Measurements from ENCODE around the gene UMODL1.

Gene UMODL1

DNA sequence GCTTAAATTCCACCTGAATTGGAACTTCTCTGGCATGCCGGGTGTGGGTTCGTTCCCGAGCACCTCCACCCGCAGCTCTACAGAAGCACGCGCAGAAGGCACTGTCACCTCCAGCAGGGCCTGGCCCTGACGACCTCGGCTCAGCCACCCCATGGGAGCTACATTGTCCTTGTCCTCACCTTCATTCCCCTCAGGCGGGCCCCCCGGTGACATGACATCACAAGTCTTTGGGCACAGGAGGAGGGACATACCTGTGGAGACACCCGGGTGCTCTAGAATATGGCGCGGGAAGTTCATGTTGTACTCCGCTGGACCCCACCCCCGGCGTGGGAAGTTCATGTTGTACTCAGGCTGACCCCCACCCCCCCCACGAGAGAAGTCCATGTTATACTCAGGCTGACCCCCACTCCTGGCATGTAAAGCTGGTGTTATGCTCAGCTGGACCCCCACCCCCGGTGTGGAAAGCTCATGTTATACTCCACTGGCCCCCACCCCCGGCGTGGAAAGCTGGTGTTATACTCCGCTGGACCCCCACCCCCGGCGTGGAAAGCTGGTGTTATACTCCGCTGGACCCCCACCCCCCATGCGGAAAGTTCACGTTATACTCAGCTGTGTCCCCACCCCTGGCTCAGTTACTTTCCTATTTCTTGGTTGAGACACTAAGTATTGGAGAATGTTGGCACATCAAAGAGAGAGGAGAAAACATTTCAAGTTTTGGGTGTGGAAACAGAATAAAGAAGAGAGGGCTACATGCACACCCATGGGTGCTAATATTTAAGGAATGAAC is 37.6 kb downstream of the UMODL1 start:
- Histone ChIP-seq H3K9me3 (ENCODE audit: low read depth, low read length) (no peaks in the 10 kb centered on the region), H3K9ac (ENCODE audit: insufficient read length) (no peak overlapping the region), H3K27ac (no peak overlapping the region), H3K4me3 (no peak overlapping the region), H3K36me3 (ENCODE audit: insufficient read depth, low read length) (no peaks in the 10 kb centered on the region)
- DNase-seq (ENCODE audit: low read depth, low spot score) = no peak
- TF ChIP-seq FOXP2 (optimal IDR thresholded peaks at IDR 0.05; ENCODE audit: control extremely low read depth, extremely low read length, insufficient read depth) (no peak), EZH2 (IDR thresholded peaks at IDR 0.05) (no peak), POLR2AphosphoS5 (IDR thresholded peaks at IDR 0.05; ENCODE audit: borderline replicate concordance, low read depth, low read length) (no peak)

DNA sequence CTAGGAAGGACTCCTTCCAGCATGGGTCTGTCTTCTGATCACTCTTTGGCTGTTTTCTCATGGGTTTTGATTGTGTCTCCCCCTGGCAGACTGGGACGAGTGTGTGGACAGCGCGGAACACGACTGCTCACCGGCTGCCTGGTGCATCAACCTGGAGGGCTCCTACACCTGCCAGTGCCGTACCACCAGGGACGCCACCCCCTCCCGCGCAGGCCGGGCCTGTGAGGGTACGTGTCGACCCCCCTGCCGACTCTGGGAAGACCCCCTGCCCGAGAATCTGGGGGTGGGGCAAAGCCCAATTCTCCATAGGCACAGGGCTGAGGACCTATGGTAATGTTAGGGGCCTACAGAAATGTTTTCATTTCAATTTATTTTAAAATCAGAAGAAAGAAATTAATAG is 38.4 kb downstream of the UMODL1 start:
- TF ChIP-seq FOXP2 (optimal IDR thresholded peaks at IDR 0.05; ENCODE audit: control extremely low read depth, extremely low read length, insufficient read depth) (no peak), POLR2AphosphoS5 (IDR thresholded peaks at IDR 0.05; ENCODE audit: borderline replicate concordance, low read depth, low read length) (no peak)
- Histone ChIP-seq H3K4me3 (no peak overlapping the region), H3K9me3 (ENCODE audit: low read depth, low read length) (no peaks in the 10 kb centered on the region), H3K36me3 (ENCODE audit: insufficient read depth, low read length) (no peaks in the 10 kb centered on the region), H3K27ac (no peak overlapping the region), H3K9ac (ENCODE audit: insufficient read length) (no peak overlapping the region)
- no peak for DNase-seq (ENCODE audit: low read depth, low spot score)

DNA sequence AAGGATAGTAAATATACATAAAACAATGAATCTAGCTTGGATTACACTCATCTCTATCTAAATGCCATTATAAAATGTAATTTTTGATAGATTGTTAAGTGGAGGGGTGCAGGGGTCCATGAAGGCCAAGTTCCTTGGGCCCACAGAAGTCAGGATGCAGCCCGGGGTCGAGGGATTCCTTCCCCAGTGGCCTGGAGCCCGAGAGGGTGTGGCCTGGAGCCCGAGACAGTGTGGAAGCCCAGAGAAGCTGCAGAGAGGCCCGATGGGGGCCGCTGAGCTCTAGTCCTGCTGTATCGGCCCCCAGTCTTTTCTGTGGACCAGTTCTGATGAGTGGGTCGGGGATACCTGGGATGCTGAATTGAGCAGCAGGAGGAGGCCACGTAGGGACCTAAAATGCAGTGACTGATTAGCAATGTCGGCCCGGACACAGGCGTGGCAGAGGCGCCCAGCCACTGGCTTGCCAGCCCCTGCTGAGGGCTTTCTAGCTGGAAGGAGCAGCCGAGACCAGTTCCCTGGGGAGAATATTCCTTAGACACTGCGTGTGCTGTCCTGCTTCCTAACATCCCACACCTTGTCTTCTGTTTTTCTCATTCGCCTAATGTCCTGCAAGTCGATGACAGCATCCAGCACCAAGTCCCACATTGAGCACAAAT is 38.9 kb downstream of the UMODL1 start:
- H3K9me3 ChIP-seq (ENCODE audit: low read depth, low read length) = no peaks in the 10 kb centered on the region
- H3K36me3 ChIP-seq (ENCODE audit: insufficient read depth, low read length) = no peaks in the 10 kb centered on the region
- TF ChIP-seq FOXP2 (optimal IDR thresholded peaks at IDR 0.05; ENCODE audit: control extremely low read depth, extremely low read length, insufficient read depth) = no peak
- no peak for TF ChIP-seq EZH2 (IDR thresholded peaks at IDR 0.05)
- TF ChIP-seq POLR2AphosphoS5 (IDR thresholded peaks at IDR 0.05; ENCODE audit: borderline replicate concordance, low read depth, low read length) = no peak
- H3K4me3 ChIP-seq = no peak overlapping the region
- DNase-seq (ENCODE audit: low read depth, low spot score) = no peak
- H3K9ac ChIP-seq (ENCODE audit: insufficient read length) = no peak overlapping the region
- no peak overlapping the region for H3K27ac ChIP-seq

DNA sequence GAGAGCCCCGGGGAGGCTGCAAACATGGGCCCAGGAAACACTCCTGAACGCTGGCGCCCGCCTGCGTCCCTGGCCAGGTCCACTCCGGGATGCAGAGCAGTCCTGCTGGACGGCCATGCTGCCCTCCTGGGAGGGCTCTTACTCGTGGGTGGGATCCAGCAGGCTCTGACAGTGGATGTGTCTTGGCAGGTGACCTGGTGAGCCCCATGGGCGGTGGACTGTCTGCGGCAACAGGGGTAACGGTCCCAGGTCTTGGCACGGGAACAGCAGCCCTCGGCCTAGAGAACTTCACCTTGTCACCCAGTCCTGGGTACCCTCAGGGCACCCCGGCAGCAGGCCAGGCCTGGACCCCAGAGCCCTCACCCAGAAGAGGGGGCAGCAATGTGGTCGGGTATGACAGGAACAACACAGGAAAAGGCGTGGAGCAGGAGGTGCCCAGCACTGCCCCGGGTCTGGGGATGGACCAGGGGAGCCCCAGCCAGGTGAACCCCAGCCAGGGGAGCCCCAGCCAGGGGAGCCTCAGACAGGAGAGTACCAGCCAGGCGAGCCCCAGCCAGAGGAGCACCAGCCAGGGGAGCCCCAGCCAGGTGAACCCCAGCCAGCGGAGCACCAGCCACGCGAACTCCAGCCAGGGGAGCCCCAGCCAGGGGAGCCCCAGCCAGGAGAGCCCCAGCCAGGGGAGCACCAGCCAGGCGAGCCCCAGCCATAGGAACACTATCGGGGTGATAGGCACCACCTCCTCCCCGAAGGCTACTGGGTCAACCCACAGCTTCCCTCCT is 39.8 kb downstream of the UMODL1 start:
- Histone ChIP-seq H3K9ac (ENCODE audit: insufficient read length) (no peak overlapping the region), H3K36me3 (ENCODE audit: insufficient read depth, low read length) (no peaks in the 10 kb centered on the region), H3K9me3 (ENCODE audit: low read depth, low read length) (no peaks in the 10 kb centered on the region), H3K27ac (no peak overlapping the region), H3K4me3 (no peak overlapping the region)
- no peak for DNase-seq (ENCODE audit: low read depth, low spot score)
- TF ChIP-seq EZH2 (IDR thresholded peaks at IDR 0.05) = no peak
- no peak for TF ChIP-seq FOXP2 (optimal IDR thresholded peaks at IDR 0.05; ENCODE audit: control extremely low read depth, extremely low read length, insufficient read depth)
- no peak for TF ChIP-seq POLR2AphosphoS5 (IDR thresholded peaks at IDR 0.05; ENCODE audit: borderline replicate concordance, low read depth, low read length)

DNA sequence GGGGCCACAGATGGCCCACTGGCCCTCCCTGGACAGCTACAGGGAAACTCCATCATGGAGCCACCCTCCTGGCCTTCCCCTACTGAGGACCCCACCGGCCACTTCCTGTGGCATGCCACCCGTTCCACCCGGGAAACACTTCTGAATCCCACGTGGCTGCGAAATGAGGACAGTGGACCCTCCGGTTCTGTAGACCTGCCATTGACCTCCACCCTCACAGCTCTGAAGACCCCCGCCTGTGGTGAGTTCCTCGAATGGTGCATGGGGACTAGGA is 40.3 kb downstream of the UMODL1 start:
- H3K27ac ChIP-seq = no peak overlapping the region
- H3K36me3 ChIP-seq (ENCODE audit: insufficient read depth, low read length) = no peaks in the 10 kb centered on the region
- TF ChIP-seq EZH2 (IDR thresholded peaks at IDR 0.05) (no peak), FOXP2 (optimal IDR thresholded peaks at IDR 0.05; ENCODE audit: control extremely low read depth, extremely low read length, insufficient read depth) (no peak), POLR2AphosphoS5 (IDR thresholded peaks at IDR 0.05; ENCODE audit: borderline replicate concordance, low read depth, low read length) (no peak)
- no peaks in the 10 kb centered on the region for H3K9me3 ChIP-seq (ENCODE audit: low read depth, low read length)
- DNase-seq (ENCODE audit: low read depth, low spot score) = no peak
- no peak overlapping the region for H3K4me3 ChIP-seq
- no peak overlapping the region for H3K9ac ChIP-seq (ENCODE audit: insufficient read length)

DNA sequence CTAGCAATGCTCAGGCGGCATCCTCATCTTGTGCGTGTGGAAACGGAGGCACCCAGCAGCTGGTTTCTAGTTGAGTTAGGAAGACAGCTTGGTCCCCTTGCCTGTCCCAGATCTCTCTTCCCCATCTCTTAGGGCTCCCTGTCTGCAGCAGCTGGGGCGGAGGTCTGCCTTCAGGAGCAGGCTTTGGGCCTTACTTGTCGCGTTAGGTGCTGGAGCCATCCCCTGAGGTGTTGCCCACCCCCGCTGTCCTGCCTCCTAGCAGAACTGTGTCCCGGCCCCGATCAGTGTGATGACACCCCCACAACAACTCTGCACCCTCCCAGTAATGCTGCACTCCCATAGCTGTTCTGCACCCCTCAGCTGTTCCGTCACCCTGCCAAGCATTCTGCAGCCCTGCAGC is 40.7 kb downstream of the UMODL1 start:
- Histone ChIP-seq H3K9ac (ENCODE audit: insufficient read length) (no peak overlapping the region), H3K27ac (no peak overlapping the region), H3K9me3 (ENCODE audit: low read depth, low read length) (no peaks in the 10 kb centered on the region), H3K4me3 (no peak overlapping the region), H3K36me3 (ENCODE audit: insufficient read depth, low read length) (no peaks in the 10 kb centered on the region)
- no peak for TF ChIP-seq FOXP2 (optimal IDR thresholded peaks at IDR 0.05; ENCODE audit: control extremely low read depth, extremely low read length, insufficient read depth)
- TF ChIP-seq POLR2AphosphoS5 (IDR thresholded peaks at IDR 0.05; ENCODE audit: borderline replicate concordance, low read depth, low read length) = no peak
- TF ChIP-seq EZH2 (IDR thresholded peaks at IDR 0.05) = no peak
- no peak for DNase-seq (ENCODE audit: low read depth, low spot score)

DNA sequence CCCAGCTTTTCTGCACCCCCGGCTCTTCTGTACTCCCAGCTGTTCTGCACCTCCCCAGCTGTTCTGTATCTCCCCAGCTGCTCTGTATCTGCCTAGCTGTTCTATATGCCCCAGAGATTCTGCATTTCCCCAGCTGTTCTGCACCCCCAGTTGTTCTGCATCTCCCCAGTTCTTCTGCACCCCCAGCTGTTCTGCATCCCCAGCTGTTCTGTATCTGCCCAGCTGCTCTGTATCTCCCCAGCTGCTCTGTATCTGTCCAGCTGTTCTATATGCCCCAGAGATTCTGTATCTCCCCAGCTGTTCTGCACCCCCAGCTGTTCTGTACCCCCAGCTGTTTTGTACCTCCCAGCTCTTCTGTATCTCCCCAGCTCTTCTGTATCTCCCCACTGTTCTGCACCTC is 41.1 kb downstream of the UMODL1 start:
- no peak overlapping the region for H3K4me3 ChIP-seq
- no peak for TF ChIP-seq FOXP2 (optimal IDR thresholded peaks at IDR 0.05; ENCODE audit: control extremely low read depth, extremely low read length, insufficient read depth)
- TF ChIP-seq POLR2AphosphoS5 (IDR thresholded peaks at IDR 0.05; ENCODE audit: borderline replicate concordance, low read depth, low read length) = no peak
- TF ChIP-seq EZH2 (IDR thresholded peaks at IDR 0.05) = no peak
- no peak for DNase-seq (ENCODE audit: low read depth, low spot score)
- H3K9ac ChIP-seq (ENCODE audit: insufficient read length) = no peak overlapping the region
- H3K9me3 ChIP-seq (ENCODE audit: low read depth, low read length) = no peaks in the 10 kb centered on the region
- no peaks in the 10 kb centered on the region for H3K36me3 ChIP-seq (ENCODE audit: insufficient read depth, low read length)
- H3K27ac ChIP-seq = no peak overlapping the region

DNA sequence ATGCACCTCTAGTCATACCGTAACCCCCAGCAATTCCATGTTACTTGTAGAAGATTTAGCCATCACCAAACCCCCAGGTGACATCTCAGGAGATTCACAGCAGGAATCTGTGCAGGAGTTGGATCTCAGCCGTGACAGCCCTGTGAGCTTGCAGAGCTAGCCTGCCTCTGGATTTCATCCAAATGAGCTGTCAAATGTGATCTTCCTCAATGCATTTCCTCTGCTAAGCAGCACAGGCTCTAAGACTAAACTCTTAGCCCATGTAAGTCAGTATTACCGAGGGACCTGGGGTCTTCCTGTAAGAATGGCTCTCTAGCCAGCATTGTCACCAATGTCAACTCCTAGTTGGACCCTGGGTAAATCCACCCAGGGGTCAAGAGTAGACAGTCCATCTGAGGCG is 41.7 kb downstream of the UMODL1 start:
- TF ChIP-seq FOXP2 (optimal IDR thresholded peaks at IDR 0.05; ENCODE audit: control extremely low read depth, extremely low read length, insufficient read depth) (no peak), POLR2AphosphoS5 (IDR thresholded peaks at IDR 0.05; ENCODE audit: borderline replicate concordance, low read depth, low read length) (no peak), EZH2 (IDR thresholded peaks at IDR 0.05) (no peak)
- Histone ChIP-seq H3K4me3 (no peak overlapping the region), H3K9ac (ENCODE audit: insufficient read length) (no peak overlapping the region), H3K36me3 (ENCODE audit: insufficient read depth, low read length) (no peaks in the 10 kb centered on the region), H3K27ac (no peak overlapping the region), H3K9me3 (ENCODE audit: low read depth, low read length) (no peaks in the 10 kb centered on the region)
- no peak for DNase-seq (ENCODE audit: low read depth, low spot score)
